ENCODE measurements around the gene TMEM119.

TMEM119 gene

DNA sequence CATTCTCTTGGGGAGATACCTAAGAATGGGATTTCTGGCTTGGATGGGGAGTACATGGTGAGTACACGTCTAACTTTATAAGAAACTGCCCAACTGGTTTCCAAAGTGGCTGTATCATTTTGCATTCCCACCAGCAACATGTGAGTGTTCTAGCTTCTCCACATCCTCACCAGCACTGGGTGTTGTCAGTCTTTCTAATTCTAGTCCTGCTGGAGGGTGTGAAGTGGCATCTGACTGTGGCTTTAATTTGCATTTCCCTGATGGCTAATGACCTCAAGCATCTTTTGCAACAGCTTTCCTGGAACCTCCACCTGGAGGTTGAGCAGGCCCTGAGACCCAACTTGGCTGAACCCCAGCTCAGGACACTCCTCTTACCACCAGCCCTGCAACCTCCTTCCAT lies 18.0 kb upstream of the TMEM119 start:
- DNase-seq (ENCODE audit: low read depth), result no peak

- no peak for DNase-seq (ENCODE audit: low read depth)
Measured at GRCh38 chr12:108614639-108615038, 16.8 kb upstream of the TMEM119 start.

GRCh38 chr12:108614041-108614440 lies 16.2 kb upstream of the TMEM119 start:
- no peak for DNase-seq (ENCODE audit: low read depth)

DNA sequence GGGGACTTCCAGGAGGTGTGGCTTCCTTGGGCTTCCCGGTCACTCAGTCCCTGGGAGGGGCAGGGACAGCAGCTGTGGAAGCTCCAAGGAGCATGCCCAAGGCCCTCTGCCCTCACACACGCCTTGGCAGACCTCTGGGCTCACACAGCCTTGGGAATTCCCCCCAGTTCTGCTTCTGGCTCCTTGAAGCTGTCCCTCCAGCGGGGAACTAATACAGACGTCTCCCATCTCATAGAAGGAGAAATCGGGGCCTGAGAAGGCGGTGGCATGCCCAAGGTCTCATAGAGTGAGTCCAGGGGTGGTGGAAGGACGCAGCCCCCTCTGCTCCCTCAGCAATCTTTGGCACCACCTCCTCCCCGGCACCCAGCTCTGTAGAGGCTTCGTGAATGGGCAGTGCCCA lies 15.7 kb upstream of the TMEM119 start:
- no peak for DNase-seq (ENCODE audit: low read depth)

GRCh38 chr12:108612788-108613282 lies 15.0 kb upstream of the TMEM119 start:
- DNase-seq (ENCODE audit: low read depth), result no peak

- DNase-seq (ENCODE audit: low read depth), result no peak
Measured at GRCh38 chr12:108611884-108612415, 14.1 kb upstream of the TMEM119 start.

DNA sequence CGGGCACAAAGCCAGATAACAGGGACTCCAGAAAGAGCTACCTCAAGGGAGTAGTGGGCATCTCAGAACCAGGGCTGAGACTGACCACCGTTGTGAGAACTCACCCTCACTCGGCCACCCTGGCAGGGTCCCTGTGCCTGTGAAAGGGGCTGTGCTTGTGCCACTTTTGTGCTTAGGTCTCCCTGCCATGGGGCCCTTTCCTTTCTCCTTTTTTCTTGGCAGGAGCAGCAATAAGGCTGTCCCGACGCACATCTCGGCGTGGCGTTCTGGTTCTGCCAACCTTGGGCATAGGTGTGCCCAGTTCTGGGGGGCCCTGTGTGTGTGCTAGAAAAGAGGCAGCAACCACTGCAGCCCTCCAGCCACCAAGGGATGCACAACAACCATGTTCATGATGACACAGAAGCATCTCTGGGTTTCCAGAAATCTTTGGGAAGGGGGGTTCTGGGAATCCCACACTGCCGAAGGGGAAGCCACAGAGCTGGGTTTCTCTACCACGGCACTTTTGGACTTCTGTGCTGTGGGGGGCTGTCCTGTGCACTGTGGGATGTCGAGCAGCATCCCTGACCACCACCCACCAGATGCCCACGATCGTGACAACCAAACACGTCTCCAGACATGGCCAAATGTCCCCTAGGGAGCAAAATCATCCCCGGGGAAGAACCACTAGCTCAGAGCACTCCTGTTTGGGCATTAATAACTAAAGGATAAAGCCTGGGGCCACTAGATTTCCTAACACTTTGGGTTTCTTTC lies 13.1 kb upstream of the TMEM119 start:
- DNase-seq (ENCODE audit: low read depth), result no peak

GRCh38 chr12:108610336-108610815 lies 12.5 kb upstream of the TMEM119 start:
- no peak for DNase-seq (ENCODE audit: low read depth)

DNA sequence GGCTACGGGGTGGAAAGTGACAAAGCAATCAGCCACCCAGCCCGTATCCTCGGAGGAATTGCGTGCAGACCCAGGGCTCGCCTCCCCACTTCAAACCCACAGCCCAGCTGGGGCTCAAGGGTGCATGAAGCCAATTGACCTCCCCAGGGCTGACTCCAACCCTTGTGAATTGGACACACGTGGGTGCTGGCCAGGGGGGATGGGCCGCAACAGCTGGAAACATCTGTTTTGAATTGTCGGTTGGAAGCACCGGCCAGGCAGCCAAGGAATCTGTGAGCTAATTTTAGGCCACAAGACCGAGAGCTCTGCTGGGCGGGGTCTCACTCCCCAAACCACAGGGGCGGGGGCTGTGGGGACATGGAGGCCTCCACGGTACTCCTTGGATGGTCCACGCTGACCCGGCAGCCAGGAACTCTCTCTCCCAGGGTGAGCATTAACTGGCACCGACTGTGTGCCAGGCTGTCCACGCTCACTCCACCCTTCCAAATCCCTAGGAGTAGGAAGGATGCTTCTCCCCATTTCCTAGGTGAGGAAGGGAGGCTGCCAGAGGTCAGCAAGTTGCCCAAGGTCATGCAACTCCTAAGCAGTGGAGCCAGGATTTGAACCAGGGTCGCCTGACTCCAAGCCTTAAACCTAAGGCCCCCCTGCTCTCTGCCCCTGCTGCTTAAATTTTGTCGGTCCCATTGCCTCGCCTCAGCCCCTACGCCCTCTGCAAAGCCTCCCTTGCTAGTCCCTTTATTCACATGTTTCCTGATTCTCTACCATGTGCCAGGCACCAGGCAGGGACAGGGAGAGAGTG lies 11.9 kb upstream of the TMEM119 start:
- DNase-seq (ENCODE audit: low read depth), result no peak

DNA sequence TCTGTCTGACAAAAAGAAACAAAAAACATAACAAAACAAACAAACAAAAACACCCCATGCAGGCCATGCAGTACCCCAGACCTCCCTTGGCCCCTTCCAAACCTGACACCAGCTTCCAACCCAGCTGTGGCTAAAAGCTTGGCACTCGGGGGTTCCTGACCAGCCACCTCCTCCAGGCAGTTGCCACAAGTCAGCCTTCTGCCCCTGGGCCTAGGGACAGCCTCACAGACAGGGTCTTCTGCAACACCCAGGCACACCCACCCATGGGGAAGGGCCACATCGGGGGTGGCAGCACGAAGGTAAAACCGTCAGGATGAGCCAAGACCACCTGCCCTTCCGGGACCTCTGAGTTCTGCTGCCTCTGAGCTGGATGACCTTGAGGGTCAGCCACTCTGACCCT lies 10.7 kb upstream of the TMEM119 start:
- no peak for DNase-seq (ENCODE audit: low read depth)

DNA sequence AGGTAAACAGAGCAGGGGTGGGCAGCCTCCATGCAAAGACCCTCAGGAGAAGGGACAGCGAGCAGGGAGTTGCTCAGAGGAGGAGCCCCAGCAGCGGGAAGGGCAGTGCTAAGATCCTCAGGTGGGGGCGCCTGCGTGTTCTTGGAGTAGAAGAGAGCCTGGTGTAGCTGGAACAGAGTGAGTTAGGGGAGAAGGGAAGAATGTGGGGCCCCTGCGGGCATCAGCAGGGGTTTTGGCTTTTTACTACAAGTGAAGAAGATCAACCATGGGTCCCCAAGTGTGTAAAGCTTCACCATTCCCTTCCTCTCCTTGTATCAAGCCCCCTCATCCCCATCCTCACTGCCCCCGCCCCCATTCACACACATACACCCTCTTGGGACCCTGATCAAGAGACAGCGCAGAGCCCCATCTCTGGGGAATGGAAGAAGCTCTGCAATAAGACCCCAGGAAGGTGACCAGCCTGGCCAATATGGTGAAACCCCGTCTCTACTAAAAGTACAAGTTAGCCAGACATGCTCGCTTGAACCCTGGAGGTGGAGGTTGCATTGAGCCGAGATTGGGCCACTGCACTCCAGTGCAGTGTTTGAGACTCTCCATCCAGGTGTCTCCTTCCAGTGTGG lies 10.2 kb upstream of the TMEM119 start:
- DNase-seq (ENCODE audit: low read depth), result no peak

DNA sequence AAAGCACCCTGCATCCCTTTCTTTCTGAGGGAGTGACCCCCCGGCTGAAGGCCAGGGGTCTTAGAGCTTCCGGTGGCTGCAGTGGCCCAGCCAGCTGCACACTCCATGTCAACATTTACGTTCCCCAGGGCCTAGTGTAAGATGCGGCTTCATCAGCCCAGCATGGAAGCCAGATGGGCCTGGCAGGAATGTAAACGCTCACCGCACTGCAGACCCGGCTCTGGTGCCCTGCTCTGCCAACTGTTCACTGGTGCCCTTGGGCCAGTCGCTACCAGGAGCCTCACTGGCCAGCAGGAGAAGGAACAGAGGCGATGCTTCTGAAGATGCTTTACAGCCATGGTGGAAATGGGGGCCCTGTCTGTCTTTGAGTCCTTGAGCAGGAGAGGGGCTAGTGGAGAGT lies 8.6 kb upstream of the TMEM119 start:
- DNase-seq (ENCODE audit: low read depth), result no peak

- DNase-seq (ENCODE audit: low read depth), result no peak
Measured at GRCh38 chr12:108605690-108606406, 8.0 kb upstream of the TMEM119 start.

DNA sequence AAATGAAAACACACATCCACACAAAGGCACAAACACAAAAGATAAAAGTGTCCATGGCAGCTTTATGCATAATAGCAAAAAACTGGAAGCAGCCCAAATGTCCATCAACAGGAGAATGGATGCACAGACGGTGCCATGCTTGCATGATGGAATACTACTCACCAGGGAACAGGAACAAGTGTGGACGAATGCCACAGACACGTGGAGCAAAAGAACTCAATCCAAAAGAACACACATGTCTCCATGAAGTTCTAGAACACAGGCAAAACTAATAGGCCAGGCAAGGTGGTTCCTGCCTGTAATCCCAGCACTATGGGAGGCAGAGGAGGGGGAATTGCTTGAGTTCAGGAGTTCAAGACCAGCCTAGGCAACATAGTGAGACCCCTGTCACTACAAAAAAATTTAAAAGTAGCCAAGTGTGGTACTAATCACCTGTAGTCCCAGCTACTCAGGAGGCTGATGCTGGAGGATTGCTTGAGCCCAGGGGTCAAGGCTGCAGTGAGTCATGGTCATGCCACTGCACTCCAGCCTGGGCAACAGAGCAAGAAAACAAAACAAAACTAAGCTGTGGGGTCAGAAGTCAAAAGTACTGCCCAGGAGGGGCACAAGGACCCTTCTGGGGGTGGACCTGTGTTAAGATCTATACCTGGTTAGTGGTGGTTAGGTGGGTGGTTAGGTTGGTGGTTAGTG lies 7.3 kb upstream of the TMEM119 start:
- DNase-seq (ENCODE audit: low read depth), result no peak

DNA sequence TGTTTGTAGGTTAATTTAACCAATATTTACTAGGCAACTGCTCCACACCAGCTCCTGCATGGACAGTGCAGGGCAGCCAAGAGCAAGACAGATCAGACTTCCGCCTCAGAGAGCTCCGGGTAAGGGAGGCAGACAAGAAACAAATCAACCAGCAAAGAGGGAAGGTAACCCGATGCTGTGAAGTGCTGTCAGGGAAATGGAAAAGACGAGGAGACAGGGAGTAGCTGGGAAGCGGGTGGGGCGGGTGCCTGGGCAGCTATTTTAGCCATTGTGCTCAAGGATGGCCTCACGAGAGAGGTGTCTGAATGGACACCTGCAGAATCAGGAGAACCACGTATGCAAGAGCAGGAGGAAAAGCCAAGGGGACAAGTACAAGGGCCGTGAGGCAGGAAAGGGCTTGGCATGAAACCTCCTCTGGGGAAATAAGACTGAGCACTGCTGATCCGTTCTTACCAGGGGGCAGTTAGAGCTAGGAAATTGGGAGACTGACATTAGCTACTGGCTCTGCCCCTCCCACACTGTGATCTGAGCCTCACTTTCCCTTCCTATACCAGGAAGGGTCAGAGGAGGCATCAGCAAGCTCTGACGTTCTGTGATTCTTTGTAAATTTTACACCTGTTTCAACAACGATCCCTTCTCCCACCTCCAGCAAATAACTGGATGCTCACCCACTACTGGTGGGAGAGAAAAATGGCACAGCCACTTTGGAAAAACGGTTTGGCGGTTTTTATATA lies 6.5 kb upstream of the TMEM119 start:
- DNase-seq (ENCODE audit: low read depth), result no peak

GRCh38 chr12:108603743-108604142 lies 5.9 kb upstream of the TMEM119 start:
- DNase-seq (ENCODE audit: low read depth), result no peak

DNA sequence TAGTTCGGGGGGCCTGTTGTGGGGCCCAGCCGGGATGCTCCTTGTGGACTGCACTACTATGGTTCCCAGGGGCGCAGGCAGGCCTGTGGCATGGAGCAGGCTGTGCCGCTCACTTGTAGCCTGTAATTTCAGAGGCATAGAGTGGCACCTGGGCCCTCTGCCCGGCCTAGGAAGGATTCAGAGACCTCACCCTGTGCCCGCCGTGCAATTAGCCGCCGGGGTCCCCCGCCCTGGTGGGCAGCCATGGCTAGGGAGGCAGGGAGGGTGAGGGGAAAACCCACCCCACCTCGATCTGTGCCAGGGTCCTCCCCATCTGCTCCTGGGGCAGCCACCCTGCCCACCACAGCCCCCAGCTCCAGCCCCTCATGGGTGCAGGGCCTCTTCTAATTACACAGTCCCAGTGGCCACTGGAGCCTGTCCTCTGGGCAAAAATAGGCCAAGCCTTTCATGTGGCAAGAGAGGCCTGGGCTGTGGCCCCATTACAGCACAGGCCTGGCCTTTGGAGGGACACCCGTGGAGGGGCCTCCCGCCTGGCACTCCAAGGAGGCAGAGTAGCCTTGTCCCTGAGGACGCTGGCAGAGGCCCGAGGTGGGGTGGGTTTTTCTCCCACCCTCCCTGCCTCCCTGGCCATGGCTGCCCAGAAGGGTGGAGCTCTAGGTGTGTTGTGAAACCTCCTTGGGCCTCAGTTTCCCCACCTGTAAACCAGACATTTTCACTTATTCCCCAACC lies 5.3 kb upstream of the TMEM119 start:
- DNase-seq (ENCODE audit: low read depth), result no peak

DNA sequence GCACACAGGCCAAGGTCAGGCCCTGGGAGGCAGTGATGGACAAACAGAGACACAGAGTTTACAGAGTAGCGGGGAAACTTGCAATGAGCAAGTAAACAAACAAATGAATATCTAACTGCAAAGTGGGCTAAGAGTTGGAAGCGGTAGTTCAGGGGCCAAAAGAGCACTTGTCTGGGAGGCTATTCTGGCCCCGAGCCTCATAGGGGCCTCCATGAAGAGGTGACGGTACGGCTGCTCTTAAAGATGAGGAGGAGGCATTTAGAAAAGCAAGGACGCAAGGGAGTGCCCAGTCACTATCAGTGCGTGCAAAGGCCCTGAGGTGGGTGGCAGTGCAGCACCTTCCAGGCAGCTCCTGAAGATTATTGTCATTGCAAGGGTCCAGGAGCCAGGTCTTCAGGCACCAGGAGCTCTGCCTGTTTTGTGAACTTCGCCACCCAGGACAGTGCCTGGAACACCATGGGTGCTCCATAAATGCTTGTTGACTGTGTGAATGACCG lies 4.4 kb upstream of the TMEM119 start:
- DNase-seq (ENCODE audit: low read depth), result no peak

DNA sequence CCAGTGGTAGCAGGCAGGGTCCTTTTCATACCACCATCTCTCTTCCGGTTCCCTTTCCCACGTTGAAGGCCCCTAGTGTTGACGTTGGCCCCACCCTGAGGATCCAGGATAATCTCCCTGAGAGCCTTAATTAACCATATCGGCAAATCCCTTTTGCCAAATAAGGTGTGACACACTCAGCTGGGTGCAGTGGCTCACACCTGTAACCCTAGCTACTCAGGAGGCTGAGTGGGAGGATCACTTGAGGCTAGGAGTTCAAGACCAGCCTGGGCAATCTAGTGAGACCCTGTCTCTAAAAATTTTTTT lies 2.8 kb upstream of the TMEM119 start:
- no peak for DNase-seq (ENCODE audit: low read depth)
